Neuronal stem cell (in vitro differentiated cells): Measurements from ENCODE around the gene PMF1.

Experiments used
- DNase-seq: peaks from one replicate; pipeline ENCODE4 v3.0.0-alpha.2; 2013; ENCODE audit warnings: low spot score
- H2AFZ ChIP-seq: one replicate; pipeline ENCODE4 v1.6.1; 2013; ENCODE audit warnings: mild to moderate bottlenecking, low read length, inconsistent platforms
- H2AK5ac ChIP-seq: 2 replicates; pipeline ENCODE4 v1.6.1; 2013; ENCODE audit warnings: low read depth, mild to moderate bottlenecking, inconsistent platforms, low read length, moderate library complexity, mixed read lengths
- H2BK120ac ChIP-seq: 2 replicates; pipeline ENCODE4 v1.6.1; 2013; ENCODE audit warnings: low read depth, mild to moderate bottlenecking, inconsistent platforms, low read length, moderate library complexity, mixed read lengths
- H2BK12ac ChIP-seq: one replicate; pipeline ENCODE4 v1.6.1; 2013; ENCODE audit warnings: low read length, inconsistent platforms
- H2BK15ac ChIP-seq: 2 replicates; pipeline ENCODE4 v1.6.1; 2013; ENCODE audit warnings: mild to moderate bottlenecking, low read length, inconsistent platforms, mixed read lengths
- H2BK5ac ChIP-seq: one replicate; pipeline ENCODE4 v1.6.1; 2013; ENCODE audit warnings: inconsistent platforms, mild to moderate bottlenecking, low read length, moderate library complexity
- H3K14ac ChIP-seq: one replicate; pipeline ENCODE4 v1.6.1; 2013; ENCODE audit warnings: low read length, inconsistent platforms
- H3K18ac ChIP-seq: 2 replicates; pipeline ENCODE4 v1.6.1; 2013; ENCODE audit warnings: low read length, inconsistent platforms
- H3K23ac ChIP-seq: 2 replicates; pipeline ENCODE4 v1.6.1; 2013; ENCODE audit warnings: low read depth, mild to moderate bottlenecking, mixed read lengths, low read length, inconsistent platforms; ENCODE audit not compliant: poor library complexity
- H3K27ac ChIP-seq: replicated peaks from 3 replicates; pipeline ENCODE4 v1.5.1; 2013; ENCODE audit warnings: low read length, inconsistent platforms
- H3K27me3 ChIP-seq, 3 experiments: 2 replicates each; pipeline ENCODE4 v1.6.1; 2013; ENCODE audit warnings: low read length in 3 of 3, mild to moderate bottlenecking in 2 of 3, inconsistent platforms in 1 of 3, low read depth in 1 of 3, mixed read lengths in 1 of 3, moderate library complexity in 1 of 3; ENCODE audit not compliant: control insufficient read depth in 3 of 3, insufficient read depth in 3 of 3
- H3K36me3 ChIP-seq, 2 donors: replicated peaks in 1 of 2; 2 replicates each; pipeline ENCODE4 v1.6.1; 2013; ENCODE audit warnings: low read length in 2 of 2; ENCODE audit not compliant: control insufficient read depth in 2 of 2, insufficient read depth in 2 of 2
- H3K4ac ChIP-seq: 2 replicates; pipeline ENCODE4 v1.6.1; 2013; ENCODE audit warnings: inconsistent platforms, mild to moderate bottlenecking, low read length, moderate library complexity
- H3K4me1 ChIP-seq, 2 donors: 1 replicate in 1 of 2; 2 replicates in 1 of 2; pipeline ENCODE4 v1.6.1; 2013; ENCODE audit warnings: low read length in 2 of 2, low read depth in 1 of 2; ENCODE audit not compliant: control insufficient read depth in 2 of 2, insufficient read depth in 1 of 2
- H3K4me2 ChIP-seq: one replicate; pipeline ENCODE4 v1.6.1; 2013; ENCODE audit warnings: mild to moderate bottlenecking, low read length, inconsistent platforms; ENCODE audit not compliant: insufficient read depth, poor library complexity, severe bottlenecking
- H3K4me3 ChIP-seq, 2 donors: 2 replicates each; pipeline ENCODE4 v1.5.1; 2013; ENCODE audit warnings: low read length in 2 of 2, mild to moderate bottlenecking in 2 of 2, inconsistent platforms in 1 of 2, moderate library complexity in 1 of 2
- H3K79me1 ChIP-seq: one replicate; pipeline ENCODE4 v1.6.1; 2013; ENCODE audit warnings: low read depth, mild to moderate bottlenecking, inconsistent platforms, low read length, moderate library complexity
- H3K9ac ChIP-seq: one replicate; pipeline ENCODE4 v1.6.1; 2013; ENCODE audit warnings: mild to moderate bottlenecking, low read depth, low read length, inconsistent platforms; ENCODE audit not compliant: poor library complexity
- H3K9me3 ChIP-seq, 2 donors: replicated peaks in 1 of 2; 2 replicates each; pipeline versions ENCODE3 to v1.6.1; 2013; ENCODE audit warnings: low read length in 2 of 2, mild to moderate bottlenecking in 2 of 2, inconsistent platforms in 1 of 2, low read depth in 1 of 2, mixed read lengths in 1 of 2, moderate library complexity in 1 of 2; ENCODE audit not compliant: control insufficient read depth in 2 of 2, insufficient read depth in 1 of 2
- H4K8ac ChIP-seq: one replicate; pipeline ENCODE4 v1.6.1; 2013; ENCODE audit warnings: low read depth, mild to moderate bottlenecking, inconsistent platforms, low read length, moderate library complexity
- H4K91ac ChIP-seq: one replicate; pipeline ENCODE4 v1.6.1; 2013; ENCODE audit warnings: low read length, low read depth, mild to moderate bottlenecking, inconsistent platforms; ENCODE audit not compliant: poor library complexity
- WGBS, 2 donors: extraction: QIAGEN DNeasy Blood & Tissue Kit; methylation state at CpG; one replicate each; pipeline ENCODE4 v1.1.7; 2013; ENCODE audit warnings: missing lambda C conversion rate in 2 of 2, mixed read lengths in 1 of 2; ENCODE audit not compliant: insufficient read length in 2 of 2, insufficient replicate concordance in 1 of 2; ENCODE audit errors: extremely low coverage in 2 of 2; 5-methylcytosine and 5-hydroxymethylcytosine counted together

The PMF1 gene

GRCh38 chr1:156200044-156200443, 12.8 kb upstream of the PMF1 start:
- no peak overlapping the region for H3K9ac ChIP-seq
- peaks cover 10 to 28% of the 10 kb centered on the region in 2 donors for H3K36me3 ChIP-seq
- no peak overlapping the region for H2BK5ac ChIP-seq
- H2BK12ac ChIP-seq, result no peak overlapping the region
- no peak overlapping the region for H2AFZ ChIP-seq
- H2BK15ac ChIP-seq, result no peak overlapping the region
- H3K14ac ChIP-seq, result no peak overlapping the region
- H3K9me3 ChIP-seq, result peaks cover 0 to 2% of the 10 kb centered on the region in 2 donors
- peak overlapping the region in 1 of 2 donors; percentile 25 for H3K4me3 ChIP-seq
- H4K8ac ChIP-seq, result peak overlapping the region; percentile 52
- peaks cover 2% of the 10 kb centered on the region for H3K79me1 ChIP-seq
- no peak overlapping the region for H4K91ac ChIP-seq
- no peak overlapping the region for H2AK5ac ChIP-seq
- H3K23ac ChIP-seq, result no peak overlapping the region
- no CpG with 5 or more reads among the region's 8 CpGs for WGBS, 2 donors
- no peaks in the 10 kb centered on the region for H3K27me3 ChIP-seq
- H3K4me2 ChIP-seq, result no peak overlapping the region
- H2BK120ac ChIP-seq, result no peak overlapping the region
- no peak overlapping the region for H3K18ac ChIP-seq
- no peak overlapping the region for H3K27ac ChIP-seq
- no peaks in the 10 kb centered on the region for H3K4me1 ChIP-seq
- DNase-seq, result no peak
- H3K4ac ChIP-seq, result peak overlapping the region; percentile 26

- no peak overlapping the region for H3K4me2 ChIP-seq
- H2BK5ac ChIP-seq, result no peak overlapping the region
- no peaks in the 10 kb centered on the region for H3K79me1 ChIP-seq
- no peak overlapping the region for H3K14ac ChIP-seq
- no peak overlapping the region for H3K4me3 ChIP-seq
- no peak overlapping the region for H2AFZ ChIP-seq
- peaks cover 11 to 44% of the 10 kb centered on the region in 2 donors for H3K36me3 ChIP-seq
- no peak overlapping the region for H2AK5ac ChIP-seq
- no peak overlapping the region for H3K23ac ChIP-seq
- DNase-seq, result no peak
- H3K27ac ChIP-seq, result no peak overlapping the region
- no peaks in the 10 kb centered on the region for H3K27me3 ChIP-seq
- H2BK12ac ChIP-seq, result no peak overlapping the region
- H3K18ac ChIP-seq, result no peak overlapping the region
- no peak overlapping the region for H4K8ac ChIP-seq
- H2BK120ac ChIP-seq, result no peak overlapping the region
- H3K4ac ChIP-seq, result no peak overlapping the region
- H3K9ac ChIP-seq, result no peak overlapping the region
- H2BK15ac ChIP-seq, result no peak overlapping the region
- peaks cover 0 to 2% of the 10 kb centered on the region in 2 donors for H3K9me3 ChIP-seq
- no peaks in the 10 kb centered on the region for H3K4me1 ChIP-seq
- H4K91ac ChIP-seq, result no peak overlapping the region
Observed at GRCh38 chr1:156203331-156203730, 9.5 kb upstream of the PMF1 start.

- Histone ChIP-seq H3K9me3 (peaks cover 0 to 2% of the 10 kb centered on the region in 2 donors), H2BK12ac (no peak overlapping the region), H2BK120ac (no peak overlapping the region), H3K79me1 (no peaks in the 10 kb centered on the region), H2BK5ac (no peak overlapping the region), H3K9ac (no peak overlapping the region), H3K14ac (no peak overlapping the region), H2AFZ (no peak overlapping the region), H3K23ac (no peak overlapping the region), H3K27ac (no peak overlapping the region), H3K4ac (no peak overlapping the region), H2BK15ac (no peak overlapping the region), H4K91ac (no peak overlapping the region), H3K18ac (no peak overlapping the region), H3K4me1 (no peaks in the 10 kb centered on the region), H3K36me3 (peaks cover 9 to 54% of the 10 kb centered on the region in 2 donors), H3K4me3 (no peak overlapping the region), H3K27me3 (no peaks in the 10 kb centered on the region), H4K8ac (no peak overlapping the region), H2AK5ac (no peak overlapping the region), H3K4me2 (no peak overlapping the region)
- DNase-seq, result no peak
- WGBS, 2 donors, result no CpG with 5 or more reads among the region's 3 CpGs
Observed at GRCh38 chr1:156204686-156205085, 8.1 kb upstream of the PMF1 start.

GRCh38 chr1:156211243-156211642, 1.6 kb upstream of the PMF1 start:
- Histone ChIP-seq H3K27me3 (no peaks in the 10 kb centered on the region), H3K36me3 (peaks cover 7 to 66% of the 10 kb centered on the region in 2 donors), H3K4me1 (no peaks in the 10 kb centered on the region), H4K91ac (no peak overlapping the region), H3K79me1 (no peaks in the 10 kb centered on the region), H3K4ac (no peak overlapping the region), H2BK15ac (no peak overlapping the region), H3K9me3 (no peaks in the 10 kb centered on the region), H2AK5ac (no peak overlapping the region), H3K18ac (no peak overlapping the region), H3K14ac (no peak overlapping the region), H3K9ac (no peak overlapping the region), H3K27ac (no peak overlapping the region), H2BK12ac (no peak overlapping the region), H2AFZ (no peak overlapping the region), H2BK5ac (no peak overlapping the region), H3K23ac (no peak overlapping the region), H3K4me2 (no peak overlapping the region), H3K4me3 (no peak overlapping the region), H2BK120ac (no peak overlapping the region), H4K8ac (no peak overlapping the region)
- no CpG with 5 or more reads among the region's 3 CpGs for WGBS, 2 donors
- DNase-seq, result no peak
